ENCODE measurements around the gene NR2C2.
A peak's percentile ranks its signal among the peaks of the same experiment; 100 is the strongest.
"Not testable (repeated sequence)": the region's sequence is repeated elsewhere in the genome, so short reads cannot be mapped to it uniquely, and the experiment has no call there.

The NR2C2 gene

DNA sequence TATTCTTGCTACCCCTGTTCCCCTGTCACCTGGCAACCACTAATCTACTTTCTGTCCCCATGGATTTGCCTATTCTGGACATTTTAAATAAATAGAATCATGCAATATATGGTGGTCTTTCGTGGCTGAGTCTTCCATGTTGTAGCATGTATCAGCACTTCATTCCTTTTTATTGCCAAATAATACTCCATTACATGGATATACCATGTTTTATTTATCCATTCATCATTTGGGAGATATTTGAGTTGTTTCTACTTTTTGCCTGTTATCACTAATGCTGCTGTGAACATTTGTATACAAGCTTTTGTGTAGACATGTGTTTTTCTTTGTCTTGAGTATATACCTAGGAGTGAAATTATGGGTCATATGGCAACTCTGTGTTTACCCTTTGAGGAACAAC is 50.6 kb downstream of the NR2C2 start:
- DNase-seq (ENCODE audit: low read depth): no peak
- no peak overlapping the region for H3K4me3 ChIP-seq (ENCODE audit: low read depth, low read length)
- TF ChIP-seq, protein P1, sequence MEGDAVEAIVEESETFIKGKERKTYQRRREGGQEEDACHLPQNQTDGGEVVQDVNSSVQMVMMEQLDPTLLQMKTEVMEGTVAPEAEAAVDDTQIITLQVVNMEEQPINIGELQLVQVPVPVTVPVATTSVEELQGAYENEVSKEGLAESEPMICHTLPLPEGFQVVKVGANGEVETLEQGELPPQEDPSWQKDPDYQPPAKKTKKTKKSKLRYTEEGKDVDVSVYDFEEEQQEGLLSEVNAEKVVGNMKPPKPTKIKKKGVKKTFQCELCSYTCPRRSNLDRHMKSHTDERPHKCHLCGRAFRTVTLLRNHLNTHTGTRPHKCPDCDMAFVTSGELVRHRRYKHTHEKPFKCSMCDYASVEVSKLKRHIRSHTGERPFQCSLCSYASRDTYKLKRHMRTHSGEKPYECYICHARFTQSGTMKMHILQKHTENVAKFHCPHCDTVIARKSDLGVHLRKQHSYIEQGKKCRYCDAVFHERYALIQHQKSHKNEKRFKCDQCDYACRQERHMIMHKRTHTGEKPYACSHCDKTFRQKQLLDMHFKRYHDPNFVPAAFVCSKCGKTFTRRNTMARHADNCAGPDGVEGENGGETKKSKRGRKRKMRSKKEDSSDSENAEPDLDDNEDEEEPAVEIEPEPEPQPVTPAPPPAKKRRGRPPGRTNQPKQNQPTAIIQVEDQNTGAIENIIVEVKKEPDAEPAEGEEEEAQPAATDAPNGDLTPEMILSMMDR (conservative IDR thresholded peaks at IDR 0.05; ENCODE audit: low read depth, low read length): no peak

GRCh38 chr3:14999182-14999581 is 51.8 kb downstream of the NR2C2 start:
- not testable (repeated sequence) for H3K4me3 ChIP-seq (ENCODE audit: low read depth, low read length); DNase-seq (ENCODE audit: low read depth)

DNA sequence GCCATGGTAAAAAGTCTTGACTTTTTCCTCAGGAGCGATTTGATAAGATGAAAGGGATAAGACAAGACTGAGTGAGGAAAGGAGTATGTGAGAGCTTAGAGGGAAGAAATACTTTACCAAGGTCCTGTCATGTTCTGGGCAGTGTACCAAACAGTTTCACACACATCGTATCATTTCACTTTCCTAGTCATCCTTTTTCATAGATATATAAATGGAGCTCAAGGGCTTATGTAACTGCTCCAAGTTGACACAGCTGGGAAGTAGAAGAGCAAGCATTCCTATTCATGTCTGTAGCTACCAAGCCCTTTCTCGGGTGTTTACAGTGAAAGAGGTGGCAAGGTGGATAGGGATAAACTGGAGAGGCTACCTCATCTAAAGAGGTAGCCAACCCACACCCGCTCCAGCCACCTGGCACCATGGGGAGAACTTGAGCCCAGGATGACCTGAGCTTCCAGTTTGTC is 60.3 kb downstream of the NR2C2 start:
- DNase-seq (ENCODE audit: low read depth): peak; percentile 89
- TF ChIP-seq, protein P1 (conservative IDR thresholded peaks at IDR 0.05; ENCODE audit: low read depth, low read length): no peak
- no peak overlapping the region for H3K4me3 ChIP-seq (ENCODE audit: low read depth, low read length)

DNA sequence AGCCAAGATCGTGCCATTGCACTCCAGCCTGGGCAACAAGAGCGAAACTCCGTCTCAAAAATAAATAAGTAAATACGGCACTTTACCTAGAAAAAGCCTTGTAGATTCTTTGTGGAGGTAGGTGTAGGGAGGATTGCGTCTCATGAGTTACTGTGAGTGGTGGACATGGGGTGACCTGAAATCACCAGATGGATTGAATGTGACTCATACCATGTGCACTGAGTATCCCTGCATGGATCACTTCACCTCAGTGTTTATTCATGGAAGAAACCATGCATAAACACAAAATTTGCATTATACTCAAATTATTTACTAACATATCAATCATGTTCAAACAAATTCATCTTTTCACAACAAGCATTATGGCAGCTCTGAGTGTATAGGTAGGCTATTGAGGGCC is 61.8 kb downstream of the NR2C2 start:
- TF ChIP-seq, protein P1 (conservative IDR thresholded peaks at IDR 0.05; ENCODE audit: low read depth, low read length): no peak
- H3K4me3 ChIP-seq (ENCODE audit: low read depth, low read length): no peak overlapping the region
- no peak for DNase-seq (ENCODE audit: low read depth)

DNA sequence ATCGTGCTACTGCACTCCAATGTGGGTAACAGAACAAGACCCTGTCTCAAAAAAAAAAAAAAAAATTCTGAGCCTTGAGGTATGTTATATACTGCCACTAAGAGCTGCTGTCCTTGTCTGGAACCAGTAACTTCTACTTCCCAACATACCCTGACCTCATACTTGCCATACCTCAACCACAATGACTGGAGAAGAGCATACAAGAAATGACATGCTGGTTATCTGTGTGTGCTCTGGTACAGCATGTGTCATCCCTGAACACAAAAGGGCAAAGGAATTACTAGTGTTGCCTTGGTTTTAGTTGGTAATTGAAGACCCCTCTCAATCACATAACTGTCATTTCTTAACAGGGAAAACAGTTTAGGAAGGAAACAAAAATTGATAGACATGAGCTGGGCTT is 63.3 kb downstream of the NR2C2 start:
- DNase-seq (ENCODE audit: low read depth): no peak
- TF ChIP-seq, protein P1 (conservative IDR thresholded peaks at IDR 0.05; ENCODE audit: low read depth, low read length): no peak
- no peak overlapping the region for H3K4me3 ChIP-seq (ENCODE audit: low read depth, low read length)

GRCh38 chr3:15011174-15011573 is 63.8 kb downstream of the NR2C2 start:
- DNase-seq (ENCODE audit: low read depth): no peak
- TF ChIP-seq, protein P1 (conservative IDR thresholded peaks at IDR 0.05; ENCODE audit: low read depth, low read length): no peak
- H3K4me3 ChIP-seq (ENCODE audit: low read depth, low read length): no peak overlapping the region

GRCh38 chr3:15014606-15015328 is 67.4 kb downstream of the NR2C2 start:
- H3K4me3 ChIP-seq (ENCODE audit: low read depth, low read length): no peak overlapping the region
- TF ChIP-seq, protein P1 (conservative IDR thresholded peaks at IDR 0.05; ENCODE audit: low read depth, low read length): no peak
- peak; percentile 44 for DNase-seq (ENCODE audit: low read depth)
